ENCODE results near the gene DEDD.

The DEDD gene

GRCh38 chr1:161071886-161072371 is 60.5 kb downstream of the DEDD start:
- Histone ChIP-seq H3K4me3 (ENCODE audit: low read length) (no peak overlapping the region), H4K20me1 (ENCODE audit: insufficient read depth, low read length) (peaks cover 11% of the 10 kb centered on the region), H3K36me3 (replicated peaks; ENCODE audit: low read depth, low read length) (peaks cover 8% of the 10 kb centered on the region), H3K4me1 (ENCODE audit: low read length) (peaks cover 32% of the 10 kb centered on the region), H2AFZ (ENCODE audit: low read depth, low read length) (peak overlapping the region; percentile 29; the same call in 1 of the 2 replicates), H3K27ac (ENCODE audit: low read length) (no peak overlapping the region), H3K9me3 (ENCODE audit: insufficient read depth, low read length) (no peaks in the 10 kb centered on the region), H3K9ac (ENCODE audit: low read length) (no peak overlapping the region), H3K4me2 (ENCODE audit: low read length) (no peak overlapping the region), H3K27me3 (ENCODE audit: low read depth, low read length) (no peaks in the 10 kb centered on the region), H3K79me2 (ENCODE audit: low read length) (peaks cover 28% of the 10 kb centered on the region)
- TF ChIP-seq CTCF (IDR thresholded peaks at IDR 0.05; ENCODE audit: low read depth, low read length) (peak; percentile 84), EZH2phosphoT487 (IDR thresholded peaks at IDR 0.05; ENCODE audit: low read depth) (no peak)

Data from OCI-LY3 (cell line).